Esophagus squamous epithelium (tissue), 5 donors: Measurements from ENCODE around the gene PHF3. TPM values are rescaled to one million over a fixed set of nuclear protein-coding genes. Genes with fewer than 3 reads are reported as not detected.

Experiments
- DNase-seq: peaks from one replicate; lab custom pipeline; 2025; lab: John Stamatoyannopoulos, UW
- H3K27ac ChIP-seq, 4 donors: fragments of 200-600 bp; sonication (generic); one replicate each; pipeline ENCODE4 v1.5.1; 2016 to 2019; ENCODE audit warnings: mild to moderate bottlenecking in 1 of 4
- H3K27me3 ChIP-seq, 4 donors: fragments of 200-600 bp; sonication (generic); 1 replicate in 3 of 4; 2 replicates in 1 of 4; pipeline versions ENCODE4 v1.5.1 to v1.6.0; 2017 to 2021; ENCODE audit warnings: antibody characterized with exemption in 1 of 4
- H3K36me3 ChIP-seq, 3 donors: fragments of 200-600 bp; sonication (generic); one replicate each; pipeline ENCODE4 v1.5.1; 2016 to 2019
- H3K4me1 ChIP-seq, 3 donors: fragments of 200-600 bp; sonication (generic); one replicate each; pipeline ENCODE4 v1.5.1; 2017 to 2019
- H3K4me3 ChIP-seq, 4 donors: fragments of 200-600 bp; sonication (generic); 1 replicate in 3 of 4; 2 replicates in 1 of 4; pipeline ENCODE4 v1.5.1; 2016 to 2019; ENCODE audit warnings: mild to moderate bottlenecking in 2 of 4, moderate library complexity in 1 of 4
- H3K9me3 ChIP-seq, 3 donors: fragments of 200-600 bp; sonication (generic); one replicate each; pipeline ENCODE4 v1.5.1; 2016 to 2019
- CTCF ChIP-seq, 6 experiments: fragments of 450-650 bp in 4 of 6; fragments of 200-600 bp in 2 of 6; sonication (generic) in 2 of 6; IDR thresholded peaks; one replicate each; pipeline ENCODE4 v1.5.1; 2016 to 2019; ENCODE audit warnings: antibody characterized with exemption in 6 of 6, mild to moderate bottlenecking in 4 of 6, moderate library complexity in 4 of 6
- POLR2A ChIP-seq, 4 donors: fragments of 450-650 bp; IDR thresholded peaks; one replicate each; pipeline ENCODE4 v1.6.1; 2017; ENCODE audit warnings: antibody characterized with exemption in 4 of 4, mild to moderate bottlenecking in 4 of 4, moderate library complexity in 3 of 4
- WGBS, 2 donors: methylation state at CpG; one replicate each; pipeline ENCODE4 v1.1.5; 2018; 5-methylcytosine and 5-hydroxymethylcytosine counted together
- intact Hi-C: fragments of 100-400 bp; cut with DNase I; formaldehyde crosslinking; loops from one replicate; pipeline ENCODE4 v1.15.0; 2022
- total RNA-seq, 4 donors: library from RNA; depleted of rRNA; stranded (reverse); fragments of >200 nt; gene quantifications; one replicate each; pipeline ENCODE4 v1.1.0, GENCODE V29; 2016
- donor health status: DM: yes; HTN: yes; CAD: no.

PHF3 gene
- total RNA-seq, 4 donors from 2014 or later = 17.6 to 53.2 (median 26.7) TPM

GRCh38 chr6:63640062-63640461 lies 4.5 kb downstream of the PHF3 start:
- peaks cover 0 to 88% (median 36%) of the 10 kb centered on the region in 3 donors for H3K4me1 ChIP-seq
- WGBS, 2 donors = 30 to 50% methylated on average over 2 of the region's 2 CpGs
- H3K4me3 ChIP-seq = no peak overlapping the region
- no peak for DNase-seq
- no peaks in the 10 kb centered on the region for H3K27me3 ChIP-seq
- peaks cover 0 to 9% (median 0%) of the 10 kb centered on the region in 3 donors for H3K36me3 ChIP-seq
- intact Hi-C loops = no loop called here
- no peak for TF ChIP-seq POLR2A (IDR thresholded peaks at IDR 0.05)
- TF ChIP-seq CTCF (IDR thresholded peaks at IDR 0.05) = no peak
- H3K27ac ChIP-seq = no peak overlapping the region
- H3K9me3 ChIP-seq = no peaks in the 10 kb centered on the region

- H3K4me3 ChIP-seq = no peak overlapping the region
- peaks cover 0 to 25% (median 0%) of the 10 kb centered on the region in 3 donors for H3K36me3 ChIP-seq
- peaks cover 0 to 86% (median 28%) of the 10 kb centered on the region in 3 donors for H3K4me1 ChIP-seq
- no peak for DNase-seq
- intact Hi-C loops = no loop called here
- 17 to 20% methylated on average over 1 of the region's 1 CpG for WGBS, 2 donors
- TF ChIP-seq POLR2A (IDR thresholded peaks at IDR 0.05) (no peak), CTCF (IDR thresholded peaks at IDR 0.05) (no peak)
- no peak overlapping the region for H3K27ac ChIP-seq
- no peaks in the 10 kb centered on the region for H3K9me3 ChIP-seq
- H3K27me3 ChIP-seq = no peaks in the 10 kb centered on the region
Observed at GRCh38 chr6:63643862-63644261, 8.3 kb downstream of the PHF3 start.

DNA sequence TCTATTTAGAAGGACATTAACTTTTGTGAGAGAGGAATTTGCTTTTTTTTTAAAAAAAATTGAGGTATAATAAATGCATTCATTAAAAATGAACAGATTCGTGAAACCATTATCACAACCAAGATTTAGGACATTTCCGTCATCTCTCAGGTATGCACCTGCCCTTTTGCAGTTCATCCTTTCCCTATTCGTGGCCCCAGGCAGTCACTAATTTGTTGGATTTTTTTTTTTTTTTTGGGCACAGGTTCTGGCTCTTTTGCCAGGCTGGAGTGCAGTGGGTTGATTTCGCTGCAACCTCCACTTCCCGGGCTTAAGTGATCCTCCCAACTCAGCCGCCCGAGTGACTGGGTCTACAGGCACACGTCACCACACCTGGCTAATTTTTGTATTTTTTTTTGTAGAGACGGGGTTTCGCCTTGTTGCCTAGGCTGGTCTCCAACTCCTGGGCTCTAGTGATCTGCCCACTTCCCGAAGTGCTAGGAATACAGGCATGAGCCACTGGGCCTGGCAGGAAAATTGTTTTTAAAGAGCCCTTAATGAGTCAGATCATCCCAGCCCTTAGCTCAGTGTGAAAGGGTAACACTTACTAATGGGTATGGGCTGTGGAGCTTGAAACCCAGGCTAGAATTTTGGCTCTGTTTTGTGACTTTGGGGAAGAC lies 9.2 kb downstream of the PHF3 start:
- intact Hi-C loops = no loop called here
- TF ChIP-seq POLR2A (IDR thresholded peaks at IDR 0.05) (no peak), CTCF (IDR thresholded peaks at IDR 0.05) (no peak)
- H3K27ac ChIP-seq = no peak overlapping the region
- peaks cover 0 to 25% (median 0%) of the 10 kb centered on the region in 3 donors for H3K36me3 ChIP-seq
- peaks cover 0 to 86% (median 28%) of the 10 kb centered on the region in 3 donors for H3K4me1 ChIP-seq
- H3K9me3 ChIP-seq = no peaks in the 10 kb centered on the region
- no peaks in the 10 kb centered on the region for H3K27me3 ChIP-seq
- no peak overlapping the region for H3K4me3 ChIP-seq
- 36 to 54% methylated on average over 11 of the region's 11 CpGs for WGBS, 2 donors
- DNase-seq = no peak

DNA sequence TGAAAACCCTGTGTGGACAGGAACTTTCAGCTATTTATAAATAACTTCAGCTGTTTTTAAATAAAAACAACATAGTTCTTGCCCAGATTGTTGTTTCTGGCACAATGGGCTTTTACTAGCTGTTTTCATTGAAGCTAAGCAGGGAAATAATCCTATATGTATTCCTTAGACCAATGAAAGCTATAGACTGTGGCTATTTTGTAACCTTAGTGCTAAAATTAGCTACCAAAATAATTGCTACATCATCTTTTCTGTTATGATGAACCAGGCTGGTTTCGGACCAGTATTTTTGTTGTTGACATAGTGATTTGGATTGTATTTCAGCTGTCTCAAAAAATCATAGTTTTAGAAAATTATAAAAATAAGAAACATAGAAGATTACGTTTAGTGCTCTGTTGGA lies 13.7 kb downstream of the PHF3 start:
- Histone ChIP-seq H3K36me3 (peaks cover 0 to 16% (median 0%) of the 10 kb centered on the region in 3 donors), H3K27me3 (no peaks in the 10 kb centered on the region), H3K27ac (peak overlapping the region in 1 of 4 donors; percentile 33), H3K4me1 (peaks cover 0 to 56% (median 25%) of the 10 kb centered on the region in 3 donors), H3K4me3 (no peak overlapping the region), H3K9me3 (no peaks in the 10 kb centered on the region)
- DNase-seq = no peak
- WGBS, 2 donors = 50 to 62% methylated on average over 2 of the region's 2 CpGs
- intact Hi-C loops = no loop called here
- no peak for TF ChIP-seq POLR2A (IDR thresholded peaks at IDR 0.05)
- no peak for TF ChIP-seq CTCF (IDR thresholded peaks at IDR 0.05)

GRCh38 chr6:63649847-63650265 lies 14.3 kb downstream of the PHF3 start:
- Histone ChIP-seq H3K36me3 (peaks cover 0 to 16% (median 0%) of the 10 kb centered on the region in 3 donors), H3K27me3 (no peaks in the 10 kb centered on the region), H3K9me3 (no peaks in the 10 kb centered on the region), H3K27ac (no peak overlapping the region), H3K4me1 (peaks cover 0 to 52% (median 20%) of the 10 kb centered on the region in 3 donors), H3K4me3 (no peak overlapping the region)
- TF ChIP-seq CTCF (IDR thresholded peaks at IDR 0.05) (no peak), POLR2A (IDR thresholded peaks at IDR 0.05) (no peak)
- no peak for DNase-seq
- intact Hi-C loops = no loop called here
